AML-193 (cell line): ENCODE measurements around the gene SLC39A11.

Experiments used
- DNase-seq, 2 experiments: peaks; one replicate each; lab custom pipeline; 2025; lab: John Stamatoyannopoulos, UW

The SLC39A11 gene

DNA sequence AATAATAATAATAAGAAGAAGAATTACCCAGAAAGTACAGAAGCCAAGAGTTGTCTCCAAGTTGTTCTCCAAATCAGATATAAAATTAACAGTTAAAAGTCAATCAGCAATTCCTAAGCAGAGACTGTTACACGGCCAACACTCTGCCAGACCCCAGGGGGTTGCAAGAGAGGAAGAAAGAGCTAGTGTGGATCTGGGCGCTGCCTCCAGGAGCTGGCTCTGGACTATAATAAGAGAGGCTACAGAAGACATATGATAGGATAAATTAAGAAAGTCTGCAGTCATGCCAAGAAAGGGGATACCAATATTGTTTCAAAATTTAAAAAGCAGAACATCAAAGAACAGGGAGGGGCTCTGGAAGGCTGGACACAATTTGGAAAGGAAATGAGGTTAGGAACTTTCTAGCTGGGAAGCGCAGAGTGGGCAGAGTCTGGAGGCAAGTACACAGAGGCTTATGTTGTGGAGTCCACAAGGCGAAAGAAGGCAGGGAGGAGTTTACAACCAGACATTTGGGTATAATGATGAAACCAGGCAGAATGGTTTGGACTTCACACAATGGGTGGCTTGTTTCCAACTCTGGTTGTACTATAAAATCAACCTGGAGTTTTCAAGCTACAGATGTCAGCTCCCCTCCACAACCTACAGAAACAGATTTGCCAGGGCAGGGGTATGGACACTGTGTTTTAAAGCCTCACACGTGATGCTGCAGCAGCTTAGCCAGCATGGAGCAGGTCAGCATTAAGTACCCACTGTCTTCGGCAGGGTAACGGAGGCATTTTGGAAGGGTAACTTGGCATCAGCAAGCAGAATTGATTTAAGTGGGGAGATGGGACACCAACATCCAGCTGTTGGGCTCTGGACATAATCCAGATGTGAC is 49.4 kb downstream of the SLC39A11 start:
- no peak for DNase-seq

DNA sequence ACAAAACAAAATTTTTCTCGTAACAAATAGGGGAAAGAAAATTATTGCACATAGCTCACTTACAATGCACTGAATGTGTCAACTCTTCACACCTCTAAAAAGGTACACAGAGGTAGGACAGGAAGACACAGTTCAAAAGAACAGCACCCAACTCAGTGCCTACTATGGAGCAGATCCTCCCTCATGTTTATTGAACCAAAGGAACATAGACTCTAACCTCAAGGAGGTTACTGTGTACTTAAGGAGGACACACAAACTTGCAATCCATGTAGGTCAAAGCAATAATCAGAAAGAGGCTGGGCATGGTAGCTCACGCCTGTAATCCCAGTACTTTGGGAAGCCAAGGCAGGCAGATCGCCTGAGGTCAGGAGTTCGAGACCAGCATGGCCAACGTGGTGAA is 50.3 kb downstream of the SLC39A11 start:
- DNase-seq: no peak

DNA sequence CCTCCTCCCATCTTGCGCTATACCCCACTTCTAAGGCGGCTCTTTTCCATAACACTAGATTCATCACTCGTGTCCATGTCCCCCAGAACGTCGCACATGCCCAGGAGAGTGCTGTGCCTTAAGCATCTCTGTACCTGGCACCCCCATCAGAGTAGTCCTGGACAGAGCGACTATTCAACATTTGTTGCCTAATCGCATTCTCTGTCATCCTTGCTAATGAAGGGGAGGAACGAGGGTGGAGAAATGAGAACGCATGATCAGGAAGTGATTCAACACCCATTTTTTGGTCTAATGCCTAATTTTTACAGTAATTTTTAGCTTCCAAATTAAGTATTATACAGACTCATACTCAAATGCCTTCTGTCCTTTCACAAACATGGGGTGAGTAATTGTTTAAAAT is 53.2 kb downstream of the SLC39A11 start:
- DNase-seq: no peak

DNA sequence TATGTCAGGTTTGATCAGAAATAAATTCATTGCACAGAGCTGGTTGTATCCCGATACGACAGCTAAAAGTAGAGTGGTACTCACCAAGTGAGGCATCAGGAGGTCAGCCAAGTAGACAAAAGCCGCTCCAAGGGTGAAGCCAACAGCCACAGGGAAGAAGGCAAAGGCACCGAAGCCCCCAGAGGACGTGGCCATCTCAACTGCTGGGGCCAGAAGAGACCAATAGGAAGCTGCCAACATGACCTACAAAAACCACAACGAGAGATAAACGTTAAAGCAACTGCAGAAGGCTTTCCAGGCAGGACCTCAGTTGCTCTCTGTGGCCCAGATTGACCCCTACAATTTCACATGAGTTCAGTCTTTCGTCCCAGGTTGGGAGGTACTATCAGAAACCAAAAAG is 61.0 kb downstream of the SLC39A11 start:
- no peak for DNase-seq

DNA sequence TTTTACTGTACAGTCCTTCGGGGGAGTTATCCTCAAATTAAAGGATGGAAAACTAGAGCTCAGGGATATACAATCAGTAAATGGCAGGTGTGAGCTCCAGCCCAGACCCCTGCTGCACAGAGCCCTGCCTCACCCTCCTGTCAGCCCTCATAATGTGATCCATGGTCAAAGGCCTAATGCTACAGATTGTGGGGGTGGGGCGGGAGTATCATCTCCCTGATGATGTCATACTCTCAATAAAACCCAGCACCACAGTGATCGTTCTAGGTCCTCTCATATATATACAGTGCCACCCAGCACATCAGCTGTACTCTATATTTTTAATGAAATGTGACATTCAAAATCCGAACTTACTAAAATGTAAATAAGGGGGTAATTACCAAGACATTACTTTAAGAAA is 61.5 kb downstream of the SLC39A11 start:
- no peak for DNase-seq

DNA sequence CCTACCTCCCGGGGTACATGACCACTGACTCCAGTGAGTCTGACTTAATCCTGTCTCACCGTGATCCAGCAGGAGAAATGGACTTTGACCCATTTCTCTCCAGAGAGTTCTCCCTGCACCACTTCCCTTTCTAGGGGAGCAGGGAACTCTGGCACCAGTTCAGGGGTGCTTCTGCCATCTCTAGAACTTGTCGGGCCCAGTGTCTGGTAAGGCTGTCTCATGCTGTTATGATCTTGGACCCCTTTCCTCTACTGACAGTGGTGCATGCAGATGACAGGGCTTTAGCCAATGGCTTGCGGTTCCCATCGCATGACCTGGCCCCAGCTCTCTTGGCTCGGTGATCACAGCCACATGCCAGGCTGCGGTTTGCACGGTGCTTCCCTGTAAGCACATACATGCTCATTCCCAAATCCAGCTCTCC is 62.0 kb downstream of the SLC39A11 start:
- no peak for DNase-seq

DNA sequence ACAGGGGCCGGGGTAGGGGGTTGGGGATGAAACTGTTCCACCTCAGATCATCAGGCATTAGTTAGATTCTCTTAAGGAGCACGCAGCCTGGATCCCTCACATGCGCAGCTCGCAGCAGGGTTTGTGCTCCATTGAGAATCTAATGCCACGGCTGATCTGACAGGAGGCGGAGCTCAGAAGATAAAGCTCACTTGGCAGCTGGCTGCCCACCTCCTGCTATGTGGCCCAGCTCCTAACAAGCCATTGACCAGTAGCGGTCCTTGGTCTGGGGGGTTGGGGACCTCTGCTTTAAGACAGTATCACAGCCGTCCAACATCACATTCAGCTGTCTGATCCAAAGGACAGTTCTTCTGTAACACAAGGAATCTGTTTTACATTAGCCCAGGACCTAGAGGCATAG is 62.5 kb downstream of the SLC39A11 start:
- DNase-seq: no peak

DNA sequence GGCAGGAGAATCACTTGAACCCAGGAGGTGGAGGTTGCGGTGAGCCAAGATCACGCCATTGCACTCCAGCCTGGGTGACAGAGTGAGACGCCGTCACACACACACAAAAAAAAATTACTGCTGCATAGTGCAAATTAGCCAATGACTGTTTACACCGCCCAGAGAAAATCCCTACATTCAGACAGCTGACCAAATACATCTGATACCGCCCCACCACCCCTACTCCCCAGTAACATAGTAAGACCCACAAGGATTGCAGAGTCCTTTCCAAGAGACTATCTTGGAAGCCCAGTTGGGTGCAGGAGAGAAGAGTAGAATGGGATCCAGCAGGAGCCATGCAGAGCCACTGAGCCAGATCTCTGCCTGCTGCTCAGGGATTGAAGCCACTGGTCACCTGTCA is 63.5 kb downstream of the SLC39A11 start:
- no peak for DNase-seq

DNA sequence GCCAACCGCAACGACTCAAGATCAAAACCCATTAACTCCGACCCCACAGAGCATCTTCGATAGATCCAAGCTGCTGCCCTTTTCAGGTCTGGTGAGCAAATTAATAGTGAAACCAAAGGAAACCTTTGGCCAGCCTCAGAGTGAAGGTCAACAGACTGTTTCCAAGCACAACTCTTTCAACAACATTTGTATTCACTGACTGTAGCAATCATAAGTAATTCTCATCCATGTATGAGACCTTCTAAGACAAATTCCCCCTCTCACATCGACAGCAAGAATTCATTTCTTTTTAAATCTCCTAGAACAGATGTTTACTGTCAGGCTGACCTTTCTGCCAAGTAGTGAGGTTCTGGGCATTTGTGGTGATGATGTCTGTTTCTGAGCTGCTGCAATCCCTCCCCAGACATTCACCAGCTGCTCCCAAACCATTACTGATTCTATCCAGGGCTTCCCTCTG is 64.2 kb downstream of the SLC39A11 start:
- DNase-seq: no peak

DNA sequence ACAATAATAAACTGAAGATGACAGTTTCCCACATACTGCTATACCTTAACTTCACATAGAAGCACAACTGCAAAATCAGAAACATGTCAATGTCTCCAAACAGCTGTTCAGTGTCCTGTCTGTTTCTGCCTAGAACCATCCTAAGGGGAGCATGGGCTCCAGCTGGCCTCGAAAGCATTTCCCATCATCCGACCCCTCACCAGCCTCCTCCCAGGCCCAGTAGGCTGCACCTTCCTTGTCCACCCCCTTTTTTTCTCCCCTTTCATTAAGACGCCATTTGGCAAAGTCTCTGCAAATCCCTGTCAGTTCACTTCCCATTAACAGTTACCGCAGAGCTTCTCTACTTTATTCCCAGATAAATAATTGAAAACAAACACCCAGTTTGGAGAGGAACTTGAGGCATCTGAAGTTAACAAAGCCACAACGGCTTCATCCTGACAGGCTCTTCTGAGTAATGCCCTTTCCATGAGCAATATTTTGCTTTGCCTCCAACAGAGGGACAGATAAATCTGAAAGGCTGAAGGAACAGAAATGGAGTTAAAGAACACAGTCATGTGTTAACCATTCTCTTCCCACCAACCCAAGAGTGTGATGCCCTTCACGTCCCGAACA is 65.3 kb downstream of the SLC39A11 start:
- DNase-seq: no peak

DNA sequence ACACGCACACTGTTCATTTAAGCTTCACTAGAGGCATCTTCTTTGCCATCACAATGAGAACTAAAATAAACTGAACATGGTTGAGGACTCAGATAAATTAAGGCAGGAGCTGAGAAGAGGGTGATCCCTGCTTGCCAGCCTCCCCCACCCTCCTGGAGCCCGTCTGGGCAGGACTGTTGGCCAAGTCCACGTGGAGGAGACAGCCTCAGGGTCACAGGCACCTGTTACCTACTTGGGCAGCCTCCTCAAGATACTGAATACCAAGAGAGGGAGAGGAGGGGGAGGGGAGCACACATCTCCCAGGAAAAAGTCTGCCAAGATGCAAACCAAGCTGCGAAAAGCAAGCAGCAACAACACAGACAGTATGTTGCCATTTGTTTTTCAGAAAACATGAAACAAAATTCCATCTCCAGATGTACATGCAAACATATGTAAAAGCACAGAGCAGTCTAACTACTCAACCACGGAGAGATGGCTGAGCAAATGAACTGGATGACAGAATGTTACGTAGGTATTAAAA is 67.4 kb downstream of the SLC39A11 start:
- DNase-seq: no peak

DNA sequence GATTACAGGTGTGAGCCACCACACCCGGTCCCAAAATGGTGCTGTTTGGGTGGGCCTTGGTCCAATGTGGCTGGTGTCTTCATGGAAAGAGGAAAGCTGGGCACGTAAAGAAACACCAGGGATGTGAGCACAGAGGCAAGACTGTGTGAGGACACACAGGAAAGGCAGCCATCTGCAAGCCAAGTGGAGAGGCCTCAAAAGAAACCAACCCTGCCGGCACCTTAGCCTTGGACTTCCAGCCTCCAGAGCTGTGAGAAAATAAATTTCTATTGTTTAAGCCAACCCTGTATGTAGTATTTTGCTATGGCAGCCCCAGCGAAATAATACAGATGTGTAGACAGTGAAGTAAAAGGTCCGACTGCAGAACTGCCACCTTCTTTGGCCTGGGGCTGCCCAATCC is 68.7 kb downstream of the SLC39A11 start:
- no peak for DNase-seq

DNA sequence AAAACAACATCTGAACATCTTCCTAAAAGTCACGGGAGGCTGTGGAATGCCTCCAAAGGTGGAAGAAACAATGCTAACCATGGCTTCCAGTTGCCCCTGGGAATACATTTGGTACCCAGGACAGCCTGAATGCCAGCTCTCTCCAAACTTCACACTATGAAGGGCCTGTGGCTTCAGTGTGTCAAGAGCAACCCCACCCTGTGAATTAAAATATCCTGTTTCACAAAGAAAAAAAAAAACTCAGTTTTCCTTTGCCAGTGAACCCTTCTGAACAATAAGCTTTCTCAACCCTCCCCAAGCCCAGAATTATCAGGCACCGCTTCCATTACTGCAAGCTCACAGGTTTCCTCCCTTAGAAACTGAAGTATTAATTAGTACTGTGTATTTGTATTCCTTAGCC is 69.8 kb downstream of the SLC39A11 start:
- no peak for DNase-seq

DNA sequence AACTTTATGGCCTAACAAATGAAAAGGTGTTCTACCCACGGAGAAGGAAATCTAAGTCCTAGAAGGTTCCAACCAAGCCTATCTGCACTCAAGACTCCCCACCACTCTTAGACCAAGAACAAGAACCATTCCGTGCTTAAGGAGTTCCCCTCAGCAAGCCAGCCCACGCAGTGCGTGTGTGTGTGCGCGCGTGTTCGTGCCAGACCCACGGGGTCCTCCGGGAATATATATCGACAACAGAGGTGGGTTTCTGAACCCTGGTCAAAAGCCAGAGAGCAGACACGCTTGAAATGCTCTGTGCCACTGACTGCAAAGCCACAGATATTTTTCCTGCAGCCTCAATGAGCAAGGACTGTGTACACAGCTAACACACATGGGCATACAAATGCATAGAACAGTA is 70.7 kb downstream of the SLC39A11 start:
- DNase-seq: no peak

DNA sequence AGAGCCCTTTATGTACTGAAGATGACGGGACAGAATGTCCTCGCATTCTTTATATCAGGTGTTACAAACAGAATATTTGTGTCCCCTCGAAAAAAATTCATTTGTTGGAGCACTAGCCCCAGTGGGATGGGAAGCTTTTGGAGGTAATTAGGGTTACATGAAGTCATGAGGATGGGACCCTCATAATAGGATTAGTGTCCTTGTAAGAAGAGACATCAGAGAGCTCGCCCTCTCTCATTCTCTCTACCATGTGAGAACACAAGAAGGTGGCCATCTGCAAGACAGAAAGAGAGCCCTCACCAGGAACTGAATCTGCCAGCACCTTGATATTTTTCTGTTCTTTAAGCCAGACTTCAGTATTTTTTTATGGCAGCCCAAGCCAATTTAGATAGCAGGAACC is 72.4 kb downstream of the SLC39A11 start:
- DNase-seq: no peak

DNA sequence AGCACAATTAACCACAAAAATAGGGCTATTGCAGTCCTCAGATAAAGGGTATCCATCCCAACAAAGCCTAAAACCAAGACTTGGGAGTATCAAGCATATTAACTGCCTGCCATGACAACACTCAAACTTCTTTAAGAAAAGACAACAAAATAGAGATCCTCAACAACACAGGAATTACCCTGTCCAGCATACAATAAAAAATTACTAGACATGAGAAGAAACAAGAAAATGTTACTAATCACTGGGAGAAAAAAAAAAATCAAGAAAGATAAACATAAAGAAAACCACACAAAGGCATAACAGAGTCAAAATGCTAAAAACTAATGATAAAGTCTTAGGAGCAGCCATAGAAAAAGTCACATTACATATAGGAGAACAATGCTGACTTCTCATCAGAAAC is 73.9 kb downstream of the SLC39A11 start:
- DNase-seq: no peak

DNA sequence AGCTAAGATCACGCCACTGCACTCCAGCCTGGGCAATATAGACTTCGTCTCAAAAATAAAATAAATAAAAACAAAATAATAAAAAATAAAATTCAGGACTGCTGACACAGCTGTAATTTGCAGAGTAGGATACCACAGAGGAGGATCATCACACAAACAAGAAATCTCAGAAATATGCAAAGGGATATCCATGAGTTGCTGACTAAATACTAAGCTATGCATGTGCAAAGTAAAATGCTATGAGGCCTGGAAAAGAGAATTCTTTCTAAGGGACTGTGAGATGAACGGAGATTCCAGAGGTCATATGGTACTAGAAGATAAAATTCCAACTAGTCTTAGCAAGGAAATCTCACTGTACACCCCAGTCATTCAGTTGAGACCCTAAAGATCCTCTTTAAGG is 74.8 kb downstream of the SLC39A11 start:
- no peak for DNase-seq

DNA sequence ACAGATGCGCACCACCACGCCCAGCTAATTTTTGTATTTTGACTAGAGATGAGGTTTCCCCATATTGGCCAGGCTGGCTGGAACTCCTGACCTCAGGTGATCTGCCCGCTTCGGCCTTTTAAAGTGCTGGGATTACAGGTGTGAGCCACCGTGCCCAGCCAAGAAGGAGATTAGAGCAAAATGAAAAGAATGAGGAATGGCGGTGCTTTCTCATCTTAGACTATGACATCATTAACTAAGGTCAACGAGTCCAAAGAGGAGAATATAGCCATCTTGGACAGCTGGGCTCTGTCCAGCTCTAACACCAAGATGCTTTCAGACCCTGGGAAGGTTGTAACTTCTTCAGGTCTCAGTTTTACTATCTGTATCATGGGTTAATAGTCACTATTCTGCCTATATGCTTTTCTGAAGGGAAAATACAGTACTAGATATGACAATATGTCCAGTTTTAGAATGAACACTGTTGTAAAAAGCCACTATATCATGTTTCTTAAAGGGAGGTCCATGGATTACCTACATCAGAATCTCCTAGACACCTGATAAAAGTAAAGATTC is 76.7 kb downstream of the SLC39A11 start:
- DNase-seq: no peak

DNA sequence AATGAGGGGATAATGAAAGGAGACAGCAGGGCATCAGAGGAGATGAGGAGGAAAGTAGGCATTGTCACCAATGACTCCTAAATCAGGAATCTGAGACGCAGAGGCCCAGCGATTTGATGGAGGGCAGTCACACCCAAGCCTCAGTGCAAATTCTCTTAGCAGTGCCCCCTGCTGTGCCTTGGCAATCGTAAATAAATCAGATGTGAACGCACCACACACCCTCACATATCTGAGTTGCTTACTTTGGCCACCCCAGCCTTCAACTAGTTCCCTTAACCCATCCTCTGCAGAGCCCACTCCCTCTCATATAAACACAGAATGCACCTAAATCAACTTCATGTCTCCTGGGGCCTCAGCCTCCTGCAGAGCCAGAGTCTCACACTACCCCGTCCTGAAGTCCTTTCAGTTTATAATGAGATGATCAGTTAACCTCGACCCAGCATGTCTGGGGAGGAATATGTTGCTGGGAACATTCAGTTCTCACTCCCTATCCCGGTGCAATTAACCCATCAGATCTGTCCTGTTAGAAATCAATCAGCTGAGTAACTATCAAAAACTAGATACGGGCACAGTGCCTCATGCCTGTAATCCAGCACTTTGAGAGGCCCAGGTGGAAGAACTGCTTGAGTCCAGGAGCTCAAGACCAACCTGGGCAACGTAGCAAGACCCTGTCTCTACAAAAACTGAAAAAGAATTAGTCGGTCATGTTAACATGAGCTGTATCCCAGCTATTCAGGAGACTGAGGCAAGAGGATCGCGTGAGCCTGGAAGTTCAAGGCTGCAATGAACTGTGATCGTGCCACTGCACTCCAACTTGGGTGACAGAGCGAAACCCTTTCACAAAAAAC is 78.4 kb downstream of the SLC39A11 start:
- DNase-seq: no peak

DNA sequence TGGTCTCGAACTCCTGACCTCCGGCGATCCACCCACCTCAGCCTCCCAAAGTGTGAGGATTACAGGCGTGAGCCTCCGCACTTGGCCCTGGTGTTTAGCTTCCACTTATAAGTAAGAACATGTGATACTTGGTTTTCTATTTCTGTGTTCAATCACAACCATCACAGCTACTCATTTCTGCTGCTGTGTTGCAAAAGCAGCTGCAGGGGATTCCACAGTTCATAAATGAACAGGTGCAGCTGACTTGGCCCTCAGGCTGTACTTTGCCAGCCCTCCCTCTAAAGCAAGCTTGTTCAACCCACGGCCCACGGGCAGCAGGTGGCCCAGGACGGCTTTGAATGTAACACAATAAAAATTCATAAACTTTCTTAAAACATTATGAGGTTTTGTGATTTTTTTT is 79.2 kb downstream of the SLC39A11 start:
- no peak for DNase-seq

DNA sequence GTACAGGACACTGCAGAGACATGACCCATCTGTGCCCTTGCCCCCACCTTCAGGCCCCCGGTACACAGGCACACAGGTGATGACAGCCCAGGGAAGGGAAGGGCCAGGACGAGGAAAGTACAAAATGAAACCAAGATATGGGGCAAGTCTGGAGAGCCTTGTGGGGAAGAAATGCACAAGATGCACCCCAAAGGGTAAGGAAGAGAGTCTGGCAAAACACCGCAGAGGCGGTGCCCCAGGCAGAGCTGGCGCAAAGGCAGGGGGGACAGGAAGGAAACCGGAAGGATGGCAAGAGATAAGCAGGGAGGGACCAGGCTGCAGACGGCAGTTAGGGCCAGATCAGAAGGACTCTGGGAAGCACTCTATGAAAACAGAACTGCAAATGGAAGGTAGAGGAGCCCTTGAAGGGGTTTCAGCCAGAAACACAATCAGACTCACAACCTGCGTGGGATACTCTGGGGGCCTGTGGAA is 81.4 kb downstream of the SLC39A11 start:
- peak; percentile 97 to 98 for DNase-seq

DNA sequence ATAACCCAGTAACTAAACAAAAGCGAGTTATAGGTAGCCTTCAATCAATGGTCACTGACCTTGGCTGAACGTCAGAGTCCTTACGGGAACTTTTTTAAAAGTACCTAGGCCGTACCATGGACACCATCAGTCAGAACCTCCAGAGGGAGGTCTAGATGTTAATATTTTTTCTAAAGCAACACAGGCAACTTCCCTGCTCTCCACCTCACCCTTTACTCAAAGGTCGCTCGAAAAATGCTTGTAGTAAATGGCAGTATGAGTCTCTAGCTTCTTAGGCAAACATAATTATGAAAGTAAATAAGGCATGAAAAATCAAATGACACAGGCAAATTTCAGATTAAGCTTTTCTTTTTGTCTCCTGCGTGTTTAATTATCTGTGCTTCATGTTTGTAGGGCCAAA is 82.1 kb downstream of the SLC39A11 start:
- DNase-seq: no peak
